NCI-H1105 treated with DMSO at 0.1 percent for 48 hours (cell line): ENCODE results near the gene SLC30A2.

Source experiments
- DNase-seq: peaks from one replicate; lab custom pipeline; 2025; lab: John Stamatoyannopoulos, UW

SLC30A2 gene

DNA sequence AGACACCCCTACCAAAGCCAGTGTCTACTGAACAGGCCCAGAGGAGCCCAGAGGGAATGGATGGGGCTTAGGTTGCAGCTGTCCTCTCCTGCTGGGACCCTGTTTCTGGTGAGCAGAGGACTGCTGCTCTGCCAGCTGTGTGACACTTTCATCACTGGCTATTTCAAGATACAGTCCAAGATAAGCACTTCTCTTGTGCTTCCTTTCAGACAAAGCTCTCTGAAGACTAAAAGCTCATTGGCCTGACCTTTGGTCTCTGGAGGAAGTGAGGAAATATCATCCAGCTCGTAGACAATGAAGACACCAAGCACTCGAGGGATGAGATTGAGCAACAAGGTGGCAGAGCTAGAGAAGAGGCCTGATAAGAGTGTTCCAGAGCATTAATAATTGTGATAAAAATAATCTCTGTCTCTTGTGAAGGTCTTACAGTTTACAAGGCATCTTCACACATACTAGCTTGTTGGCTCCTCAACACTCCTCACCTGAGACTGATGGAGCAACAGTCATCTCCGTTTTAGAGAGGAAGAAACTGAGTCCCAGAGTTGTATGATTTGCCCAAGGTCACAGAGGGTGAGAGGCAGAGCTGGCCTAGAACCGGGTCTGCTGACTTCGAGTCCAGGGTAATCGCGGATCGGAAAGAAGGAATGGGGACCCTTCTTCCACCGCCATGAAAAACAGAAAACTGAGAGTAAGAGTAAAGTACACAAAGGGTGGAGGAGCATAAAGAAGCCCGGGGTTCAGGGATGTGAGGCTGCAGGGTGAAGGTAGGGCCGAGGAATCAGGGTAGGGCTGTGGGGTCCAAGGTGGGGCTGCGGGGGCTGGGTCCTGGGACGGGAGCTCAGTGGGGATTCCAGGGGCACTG lies 48.7 kb downstream of the SLC30A2 start:
- no peak for DNase-seq

DNA sequence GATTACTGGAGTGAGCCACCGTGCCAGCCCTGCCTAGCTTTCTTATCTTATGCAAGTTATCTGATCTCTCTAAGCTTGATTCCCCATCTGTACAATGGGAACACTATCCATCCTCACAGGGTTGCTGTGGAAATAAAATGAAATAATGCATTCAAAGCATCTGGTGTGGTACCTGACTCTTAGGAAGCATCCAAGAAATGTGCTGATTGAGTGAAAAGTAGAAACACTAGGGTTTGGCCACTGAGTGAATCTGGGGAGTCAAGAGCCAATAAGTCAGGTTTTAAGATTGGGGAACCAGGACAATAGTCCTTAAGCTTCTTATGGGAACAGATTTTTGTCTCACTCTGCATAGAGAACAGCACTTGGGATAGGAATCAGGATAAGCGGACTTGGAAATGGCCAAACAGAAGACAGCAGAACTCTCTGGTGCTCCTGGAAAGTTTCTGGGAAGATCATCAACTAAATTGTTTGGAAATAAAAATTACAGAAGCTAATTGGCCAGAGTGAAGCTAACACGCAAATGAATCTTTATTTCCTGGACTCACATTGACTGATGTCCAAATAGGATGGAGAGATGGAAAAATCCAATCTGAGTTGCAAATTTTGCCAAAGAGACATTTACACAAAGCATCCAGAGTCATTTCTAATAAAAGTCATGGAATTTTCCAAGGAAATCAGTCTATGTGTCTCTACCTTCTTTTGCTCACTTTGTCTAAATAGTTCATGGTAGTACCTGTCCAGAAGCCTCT lies 51.3 kb downstream of the SLC30A2 start:
- DNase-seq = no peak

DNA sequence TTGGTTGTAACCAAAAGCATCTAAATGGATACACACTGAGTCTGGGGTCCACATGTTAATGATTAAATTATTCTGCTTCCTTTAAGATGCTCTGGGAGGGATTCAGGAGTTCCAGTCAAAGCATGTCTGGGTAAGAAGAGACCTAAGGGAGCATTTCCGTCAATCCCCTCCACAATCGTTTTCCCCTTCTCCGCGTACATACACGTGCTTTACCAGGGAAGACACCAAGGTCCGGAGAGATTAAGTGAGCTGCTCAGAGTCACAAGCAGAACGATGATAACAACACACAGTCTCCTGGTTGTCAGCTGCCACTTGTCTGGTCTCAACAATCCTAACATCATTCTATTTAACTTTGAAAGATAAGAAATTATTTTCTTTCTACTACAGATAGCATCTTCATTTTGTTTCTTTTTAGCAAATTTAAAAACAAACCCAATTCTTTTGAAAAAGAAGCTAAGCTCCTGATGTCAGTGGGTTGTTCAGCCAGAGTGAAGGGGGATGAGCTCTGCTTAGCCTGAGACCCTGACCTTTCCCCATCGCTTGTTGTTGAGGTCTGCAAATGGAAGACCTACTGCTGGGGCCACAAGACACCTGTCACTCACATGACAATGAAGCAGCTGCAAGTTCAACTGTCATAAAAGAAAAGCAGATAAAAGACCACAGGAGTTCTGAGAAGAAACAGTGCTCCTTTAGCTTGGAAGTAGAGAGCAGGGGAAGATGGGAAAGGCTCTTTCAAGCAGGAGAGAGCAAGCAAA lies 52.5 kb downstream of the SLC30A2 start:
- no peak for DNase-seq

DNA sequence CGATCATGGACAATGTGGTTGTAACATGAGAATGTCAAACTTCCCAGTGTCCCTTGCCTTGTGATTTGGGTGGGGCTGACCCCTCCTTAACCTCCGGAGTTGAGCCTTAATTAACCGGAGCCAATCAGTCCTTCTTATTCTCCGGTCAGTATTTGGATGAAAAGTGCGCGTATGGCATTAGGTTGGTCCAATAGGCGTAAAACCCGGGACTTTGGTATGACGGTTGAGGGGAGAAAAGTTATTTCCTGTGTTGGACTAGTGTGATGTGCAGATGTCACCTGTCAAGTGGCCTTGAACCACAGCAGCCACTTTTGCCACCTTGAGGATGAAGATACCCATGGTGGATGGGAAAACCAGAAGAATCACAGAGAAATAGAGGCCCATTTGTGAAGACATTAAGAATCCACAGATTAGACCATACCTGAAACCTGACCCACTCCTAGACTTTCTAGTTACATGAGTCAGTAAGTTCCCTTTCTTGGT lies 53.2 kb downstream of the SLC30A2 start:
- no peak for DNase-seq

DNA sequence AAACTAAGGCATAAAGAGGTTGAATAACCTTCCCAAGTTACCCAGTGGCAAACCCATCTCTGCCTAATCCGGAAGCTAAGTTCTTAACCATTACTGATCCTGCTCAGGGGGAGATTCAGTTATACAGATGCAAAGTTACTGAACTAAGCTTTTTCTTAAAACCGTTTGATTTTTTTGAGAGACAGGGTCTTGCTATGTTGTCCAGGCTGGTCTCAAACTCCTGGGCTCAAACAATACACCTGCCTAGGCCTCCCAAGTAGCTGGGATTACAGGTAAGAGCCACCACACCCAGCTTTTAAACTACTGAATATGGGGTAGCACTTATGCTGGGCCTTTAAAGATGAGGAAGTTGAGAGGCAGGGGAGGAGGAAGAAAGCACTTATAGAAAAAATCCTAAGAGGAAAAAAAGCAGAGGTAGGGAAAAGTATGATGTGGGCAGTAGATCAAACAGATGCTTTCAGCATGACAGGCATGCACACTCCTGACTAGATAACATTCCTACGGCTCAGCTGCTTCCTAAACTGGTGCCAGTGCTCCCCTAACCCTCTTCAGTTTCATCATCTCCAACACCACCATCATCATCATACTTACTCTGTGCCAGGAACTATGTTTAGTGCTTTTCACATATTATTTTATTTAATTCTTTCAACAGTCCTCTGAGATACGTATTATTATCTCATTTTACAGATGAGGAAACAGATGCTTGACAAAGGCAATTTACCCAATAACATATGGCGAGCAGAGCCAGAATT lies 53.8 kb downstream of the SLC30A2 start:
- DNase-seq = no peak

DNA sequence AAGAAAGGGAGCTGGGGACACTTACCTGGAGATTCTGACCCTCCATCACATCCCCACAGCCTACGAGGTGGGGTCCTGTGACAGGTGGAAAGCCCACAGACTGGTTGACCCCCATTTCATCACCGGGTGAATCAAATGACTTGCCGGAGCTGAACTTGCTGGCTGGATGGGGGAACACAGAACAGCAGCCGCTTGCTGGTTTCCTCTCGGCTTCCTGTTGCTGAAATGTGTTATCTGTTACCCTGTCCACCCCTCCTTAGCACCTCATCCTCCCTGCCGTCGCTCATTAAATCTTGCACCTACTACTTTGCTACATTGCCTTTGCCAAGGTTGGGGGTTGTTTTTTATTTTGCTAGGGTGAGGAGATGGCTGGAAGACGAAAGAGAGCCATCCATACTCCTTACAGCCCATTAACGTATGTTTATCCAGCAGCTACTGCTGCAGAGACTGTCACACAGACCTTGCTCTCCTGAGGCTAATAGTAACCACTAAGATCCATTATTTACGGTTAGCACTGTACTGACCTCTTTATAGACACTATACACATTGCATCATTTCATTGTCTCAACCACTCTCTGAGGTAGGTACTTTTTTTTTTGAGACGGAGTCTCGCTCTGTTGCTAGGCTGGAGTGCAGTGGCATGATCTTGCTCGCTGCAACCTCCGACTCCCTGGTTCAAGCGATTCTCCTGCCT lies 55.1 kb downstream of the SLC30A2 start:
- DNase-seq = no peak

DNA sequence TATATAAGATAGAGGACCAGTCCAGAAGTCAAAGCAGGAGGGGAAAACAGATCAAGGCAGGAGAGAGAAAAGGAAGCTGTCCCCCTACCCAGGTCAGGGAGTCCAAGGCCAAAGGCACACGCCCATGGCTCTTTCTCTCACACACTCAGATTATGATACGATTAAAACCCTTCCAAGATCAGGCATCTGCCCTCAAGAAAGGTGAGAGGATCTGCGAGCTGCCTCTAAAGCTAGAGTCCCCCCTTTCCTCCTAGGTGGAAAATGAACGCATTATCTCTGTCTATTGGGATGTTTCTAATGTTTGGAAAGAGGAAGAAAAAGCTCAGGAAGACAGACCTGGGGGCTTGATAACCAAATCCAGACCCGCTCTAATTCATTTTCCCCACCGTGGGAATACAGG lies 55.7 kb downstream of the SLC30A2 start:
- DNase-seq = no peak

DNA sequence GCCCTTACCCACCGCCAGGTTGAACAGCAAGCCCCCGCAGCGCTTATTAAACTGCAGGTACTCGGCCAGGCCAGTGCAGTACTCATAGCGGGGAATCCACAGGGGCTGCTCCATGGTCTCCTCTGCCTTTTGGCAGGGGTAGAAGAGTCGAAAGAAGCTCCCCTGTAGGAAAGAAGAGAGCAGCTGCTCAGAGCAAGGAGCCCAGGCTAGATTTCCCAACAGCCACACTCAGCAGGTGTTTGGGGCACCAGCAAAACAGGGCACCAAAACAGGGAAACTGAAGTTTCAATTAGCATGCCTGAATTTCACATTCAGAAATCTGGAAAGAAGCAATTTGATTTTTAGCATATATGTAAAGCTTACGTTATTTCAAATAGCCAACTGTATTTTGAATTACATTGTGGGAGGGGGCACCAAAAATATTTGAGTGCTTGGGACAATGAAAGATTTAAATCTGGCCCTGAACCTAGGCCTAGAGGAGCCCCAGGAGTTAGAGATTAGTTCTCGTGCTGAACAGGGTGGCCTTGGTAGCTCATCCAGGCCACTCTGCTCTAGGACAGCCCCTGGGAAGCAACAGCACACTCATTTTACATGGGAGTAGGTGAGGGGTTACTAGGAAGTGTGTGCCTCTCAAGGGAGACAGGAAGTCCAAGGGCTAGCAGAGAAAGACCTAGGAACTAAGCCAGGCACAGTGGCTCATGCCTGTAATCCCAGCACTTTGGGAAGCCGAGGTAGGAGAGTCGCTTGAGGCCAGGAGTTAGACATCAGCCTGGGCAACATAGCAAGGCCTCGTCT lies 56.3 kb downstream of the SLC30A2 start:
- DNase-seq = no peak

DNA sequence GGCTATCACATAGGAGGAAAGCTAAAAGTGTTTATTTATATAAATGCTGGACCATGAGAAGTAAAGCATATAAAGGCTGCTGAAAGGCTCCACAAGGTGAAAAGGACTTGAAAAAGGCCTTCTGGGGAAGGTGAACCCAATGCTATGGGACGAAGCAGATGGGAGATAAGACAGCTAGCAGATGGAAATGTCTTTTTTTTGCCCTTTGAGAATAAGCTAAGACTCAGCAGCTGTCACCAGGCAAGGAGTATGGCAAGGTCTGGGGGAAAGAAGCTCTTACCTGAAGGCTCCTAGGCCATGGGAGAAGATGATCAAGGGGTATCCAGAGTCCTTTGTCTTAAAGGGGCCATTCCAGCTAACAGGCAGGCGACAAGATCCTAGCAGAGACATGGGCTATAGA lies 58.0 kb downstream of the SLC30A2 start:
- DNase-seq = no peak
